GM13976 (cell line): Measurements from ENCODE around the gene SEC61A1.

Source experiments
- DNase-seq: peaks from one replicate; pipeline ENCODE4 v3.0.0; 2012; ENCODE audit warnings: low spot score
- CTCF ChIP-seq: IDR thresholded peaks from 2 replicates; pipeline ENCODE4 v1.5.1; 2012; ENCODE audit warnings: borderline replicate concordance, mild to moderate bottlenecking; ENCODE audit not compliant: insufficient read depth; ENCODE audit errors: extremely low read depth, missing control alignments, control extremely low read depth
- in situ Hi-C: fragments of 300-500 bp; cut with MboI; formaldehyde crosslinking; loops from one replicate; pipeline ENCODE4 v1.12.0; 2022; ENCODE audit warnings: low sequenced_read_pairs, mixed read lengths, inconsistent platforms; ENCODE audit not compliant: unreplicated experiment

Gene SEC61A1

GRCh38 chr3:128071771-128072453 lies 19.7 kb downstream of the SEC61A1 start:
- in situ Hi-C loops: no loop called here
- DNase-seq: no peak
- TF ChIP-seq CTCF: no peak

DNA sequence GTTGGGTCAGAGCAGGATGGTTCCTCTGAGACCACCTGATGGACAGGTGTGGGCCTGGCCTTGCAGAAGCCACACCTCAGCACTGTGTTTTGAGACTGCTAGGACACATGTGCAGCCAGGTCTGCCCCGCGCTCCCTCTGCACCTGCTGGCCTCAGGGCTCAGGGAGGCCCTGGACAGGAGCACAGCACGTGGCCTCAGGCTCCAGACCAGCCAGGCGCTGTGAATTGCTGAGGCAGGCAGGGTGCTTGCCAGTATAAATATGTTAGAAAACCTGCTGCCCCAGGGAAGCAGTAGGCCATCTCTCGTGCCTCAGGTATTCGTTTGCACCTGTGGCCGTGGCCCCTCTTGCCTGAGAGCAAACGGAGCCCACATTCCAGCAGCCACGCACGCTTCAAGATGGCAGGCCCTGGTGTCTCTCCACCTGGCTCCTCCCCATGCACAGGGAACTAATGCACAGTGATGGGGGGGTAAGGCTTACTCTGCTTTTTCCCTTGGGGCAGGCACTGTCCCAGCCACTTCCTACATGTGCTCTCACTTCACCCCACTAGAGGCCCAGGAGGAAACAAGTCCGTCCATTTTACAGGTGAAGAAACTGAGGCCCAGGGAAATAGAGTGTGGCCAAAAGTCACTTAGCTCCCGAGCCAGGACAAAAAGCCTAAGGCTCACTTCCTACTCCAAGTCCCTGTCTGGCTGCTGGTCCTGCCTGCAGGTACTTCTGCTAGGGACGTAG lies 20.4 kb downstream of the SEC61A1 start:
- in situ Hi-C loops: no loop called here
- TF ChIP-seq CTCF: no peak
- no peak for DNase-seq

GRCh38 chr3:128073185-128073725 lies 21.0 kb downstream of the SEC61A1 start:
- in situ Hi-C loops: no loop called here
- no peak for TF ChIP-seq CTCF
- DNase-seq: no peak

DNA sequence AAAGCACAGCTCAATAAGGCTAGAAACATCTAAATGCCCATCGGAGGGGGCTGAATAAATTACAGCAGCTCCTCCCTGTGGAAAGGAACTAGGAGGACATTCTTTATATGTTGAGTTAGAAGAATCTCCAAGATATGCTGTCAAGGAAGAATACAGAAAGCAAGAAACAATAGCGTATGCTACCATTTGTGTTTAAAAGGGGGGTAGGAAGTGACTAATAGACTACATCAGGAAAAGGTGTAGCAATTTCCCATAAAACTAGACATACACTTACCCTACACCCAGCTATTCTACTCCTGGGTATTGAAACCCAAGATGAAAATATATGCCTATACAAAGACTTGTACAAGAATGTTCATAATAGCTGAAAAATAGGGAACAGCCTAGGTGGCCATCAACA lies 21.6 kb downstream of the SEC61A1 start:
- in situ Hi-C loops: no loop called here
- no peak for TF ChIP-seq CTCF
- DNase-seq: no peak

GRCh38 chr3:128074851-128075521 lies 22.7 kb downstream of the SEC61A1 start:
- DNase-seq: no peak
- in situ Hi-C loops: no loop called here
- no peak for TF ChIP-seq CTCF
